RPMI7951 (cell line): ENCODE data around the gene CAAP1. TPM values are rescaled to one million over a fixed set of nuclear protein-coding genes. Genes with fewer than 3 reads are reported as not detected.
"Not testable (repeated sequence)": the region's sequence is repeated elsewhere in the genome, so short reads cannot be mapped to it uniquely, and the experiment has no call there.

ENCODE experiments used
- DNase-seq: peaks from one replicate; pipeline ENCODE4 v3.0.0-alpha.2; 2012; ENCODE audit warnings: low read depth
- total RNA-seq: library from RNA; depleted of rRNA; stranded (reverse); fragments of >200 nt; shearing (Covaris generic); gene quantifications from 2 replicates; pipeline ENCODE4 v1.2.3, GENCODE V29; 2014; rRNA removed

Gene CAAP1, protein sequence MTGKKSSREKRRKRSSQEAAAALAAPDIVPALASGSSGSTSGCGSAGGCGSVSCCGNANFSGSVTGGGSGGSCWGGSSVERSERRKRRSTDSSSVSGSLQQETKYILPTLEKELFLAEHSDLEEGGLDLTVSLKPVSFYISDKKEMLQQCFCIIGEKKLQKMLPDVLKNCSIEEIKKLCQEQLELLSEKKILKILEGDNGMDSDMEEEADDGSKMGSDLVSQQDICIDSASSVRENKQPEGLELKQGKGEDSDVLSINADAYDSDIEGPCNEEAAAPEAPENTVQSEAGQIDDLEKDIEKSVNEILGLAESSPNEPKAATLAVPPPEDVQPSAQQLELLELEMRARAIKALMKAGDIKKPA
- 17.6 and 19.2 TPM in 2 replicates for total RNA-seq

DNA sequence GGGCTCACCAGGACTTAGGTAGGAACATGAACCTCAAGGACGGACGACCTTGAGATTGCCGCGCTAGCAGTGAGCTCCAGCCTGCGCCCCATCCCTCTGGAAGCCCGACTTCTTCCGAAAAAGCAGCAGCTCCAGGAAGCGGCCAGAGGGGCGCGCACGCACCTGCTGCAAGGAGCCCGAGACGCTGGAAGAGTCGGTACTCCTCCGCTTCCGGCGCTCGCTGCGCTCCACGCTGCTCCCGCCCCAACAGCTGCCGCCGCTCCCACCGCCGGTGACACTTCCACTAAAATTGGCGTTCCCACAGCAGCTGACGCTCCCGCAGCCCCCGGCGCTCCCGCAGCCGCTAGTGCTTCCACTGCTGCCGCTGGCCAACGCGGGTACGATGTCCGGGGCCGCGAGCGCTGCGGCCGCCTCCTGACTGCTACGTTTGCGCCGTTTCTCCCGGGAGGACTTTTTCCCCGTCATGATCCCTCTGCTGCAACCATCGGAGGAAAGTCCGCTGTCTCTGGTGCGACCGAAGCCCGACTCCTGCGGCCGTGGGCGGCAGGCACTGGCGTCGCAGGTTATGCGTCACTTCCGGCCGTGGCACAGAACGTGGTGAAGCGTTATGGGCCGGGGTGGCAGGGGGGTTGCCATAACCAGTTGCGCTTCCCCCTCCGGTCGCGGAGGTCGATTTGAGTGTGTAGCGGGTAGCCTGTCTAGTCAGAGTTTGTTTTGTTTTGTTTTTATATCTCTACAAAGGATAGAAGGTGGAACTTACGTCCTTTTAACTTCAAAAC lies at the start of gene CAAP1:
CAAP1 (minus strand) TSS at position 552 of the 779 bp plus-strand sequence; CDS start at position 465, 87 bp downstream.
- peak; percentile 89 for DNase-seq

DNA sequence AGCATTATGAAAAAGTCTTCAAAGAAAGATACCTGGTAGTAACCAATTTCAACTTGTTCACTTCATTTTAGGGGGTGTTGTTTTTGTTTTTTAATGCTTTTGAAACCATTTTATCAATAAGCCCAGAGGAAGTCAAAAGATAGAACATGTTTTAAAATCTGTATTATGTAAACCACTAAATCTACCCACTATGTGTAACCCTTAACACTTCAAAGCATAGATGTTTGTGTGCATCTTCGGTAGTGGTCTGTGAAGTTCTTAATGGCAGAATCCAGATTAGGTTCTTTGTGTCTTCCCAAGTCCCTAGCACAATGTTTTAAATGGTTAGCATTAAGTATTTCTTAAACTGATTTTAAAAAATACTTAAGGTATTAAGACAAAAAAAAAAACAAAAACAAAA lies 48.2 kb upstream of the CAAP1 start:
- DNase-seq, result no peak

DNA sequence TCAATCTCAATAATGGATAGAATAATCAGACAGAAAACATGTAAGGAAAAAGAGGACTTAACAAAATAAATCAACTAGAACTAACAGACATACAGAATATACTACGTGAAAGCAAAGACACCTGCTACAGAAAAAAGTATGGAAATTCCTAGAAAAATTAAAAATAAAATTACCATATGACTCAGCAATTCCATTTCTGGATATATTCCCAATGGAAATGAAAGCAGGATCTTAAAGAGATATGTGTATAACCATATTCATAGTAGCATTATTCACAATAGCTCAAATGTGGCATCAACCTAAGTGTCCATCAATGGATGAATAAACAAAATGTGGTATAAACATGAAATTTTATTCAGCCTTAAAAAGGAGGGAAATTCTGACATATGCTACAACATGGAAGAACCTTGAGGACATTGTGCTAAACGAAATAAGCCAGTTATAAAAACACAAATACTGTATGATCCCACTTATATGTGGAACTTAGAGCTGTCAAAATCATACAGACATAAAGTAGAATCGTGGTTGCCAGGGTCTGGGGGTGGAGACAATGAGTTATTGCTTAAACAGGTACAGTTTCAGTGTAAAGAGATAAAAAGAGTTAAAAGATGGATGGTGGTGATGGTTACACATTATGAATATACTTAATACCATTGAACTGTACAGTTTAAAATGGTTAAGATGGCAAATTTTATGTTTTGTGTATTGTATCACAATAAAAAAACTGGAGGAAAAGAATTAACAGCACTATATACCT lies 47.5 kb upstream of the CAAP1 start:
- no peak for DNase-seq

DNA sequence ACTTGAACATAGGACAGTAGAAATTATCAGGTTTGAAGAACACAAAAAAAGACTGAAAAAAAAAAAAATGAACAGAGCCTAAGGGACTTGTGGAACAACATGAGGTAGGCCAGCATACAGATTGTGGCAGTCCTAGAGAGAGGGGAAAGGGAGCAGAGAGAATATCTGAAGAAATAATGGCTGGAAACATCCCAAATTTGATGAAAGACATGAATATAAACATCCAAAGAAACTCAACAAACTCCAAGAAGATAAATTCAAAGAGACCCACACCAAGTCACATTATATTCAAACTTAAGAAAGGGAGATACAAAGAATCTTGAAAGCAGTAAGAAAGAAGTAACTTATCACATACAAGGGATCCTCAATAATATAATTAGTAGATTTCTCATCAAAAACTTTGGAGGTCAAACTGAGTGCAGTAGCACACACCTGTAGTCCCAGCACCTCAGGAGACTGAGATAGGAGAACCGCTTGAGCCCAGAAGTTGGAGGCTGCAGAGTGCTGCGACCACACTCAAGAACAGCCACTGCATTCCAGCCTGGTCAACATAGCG lies 45.3 kb upstream of the CAAP1 start:
- no peak for DNase-seq

DNA sequence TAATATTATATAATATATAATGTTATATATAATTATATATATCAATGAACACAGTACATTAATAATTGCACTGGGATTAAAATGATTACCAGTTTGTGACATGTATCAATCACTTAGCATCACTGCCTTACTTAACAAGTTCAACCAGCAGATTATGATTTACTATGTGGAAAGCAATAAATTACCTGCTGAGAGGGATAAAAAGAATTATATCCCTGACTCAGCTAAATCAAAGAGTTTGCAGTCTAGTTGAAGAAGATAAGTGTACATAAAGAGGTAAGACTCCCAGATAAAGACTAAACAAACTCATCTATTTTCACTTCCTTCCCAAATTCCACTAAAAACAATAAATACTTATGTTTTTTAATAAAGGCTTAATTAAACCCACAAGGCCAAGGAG lies 43.2 kb upstream of the CAAP1 start:
- DNase-seq, result no peak

DNA sequence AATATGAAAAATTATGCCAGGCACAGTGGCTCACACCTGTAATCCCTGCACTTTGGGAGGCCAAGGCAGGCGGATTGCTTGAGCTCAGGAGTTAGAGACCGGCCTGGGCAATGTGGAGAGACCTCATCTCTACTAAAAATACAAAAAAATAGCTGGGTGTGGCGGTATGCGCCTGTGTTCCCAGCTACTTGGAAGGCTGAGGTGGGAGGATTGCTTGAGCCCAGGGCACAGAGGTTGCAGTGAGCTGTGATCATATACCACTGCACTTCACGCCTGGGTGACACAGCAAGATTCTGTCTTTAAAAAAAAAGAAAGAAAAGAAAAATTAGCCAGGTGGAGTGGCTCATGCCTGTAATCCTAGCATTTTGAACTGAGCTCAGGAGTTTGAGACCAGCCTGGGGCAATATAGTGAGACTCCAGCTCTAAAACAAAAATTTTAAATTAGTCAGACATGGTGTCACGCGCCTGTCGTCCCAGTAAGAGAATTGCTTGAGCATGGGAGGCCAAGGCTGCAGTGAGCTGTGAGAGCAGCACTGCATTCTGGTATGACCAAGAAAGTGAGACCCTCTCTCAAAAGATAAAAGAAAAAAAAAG lies 36.4 kb upstream of the CAAP1 start:
- DNase-seq, result no peak

DNA sequence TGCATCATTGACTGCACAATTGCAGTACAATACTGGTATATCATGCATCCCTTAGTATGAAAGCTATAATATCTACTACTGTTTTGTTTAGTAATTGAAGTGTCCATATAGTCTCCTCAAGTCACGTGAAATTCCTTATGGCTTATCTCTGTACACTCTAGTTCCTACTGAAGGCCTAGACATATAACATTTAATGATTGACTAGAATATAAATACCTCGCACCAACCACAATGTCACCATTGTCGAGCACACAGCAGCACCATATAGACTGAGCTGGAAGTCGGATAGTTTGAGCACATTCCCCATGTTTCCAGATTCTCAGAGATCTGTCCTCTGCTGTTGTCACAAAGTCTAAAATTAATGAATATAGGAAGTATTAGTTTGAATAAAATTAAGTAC lies 33.0 kb upstream of the CAAP1 start:
- DNase-seq, result no peak

DNA sequence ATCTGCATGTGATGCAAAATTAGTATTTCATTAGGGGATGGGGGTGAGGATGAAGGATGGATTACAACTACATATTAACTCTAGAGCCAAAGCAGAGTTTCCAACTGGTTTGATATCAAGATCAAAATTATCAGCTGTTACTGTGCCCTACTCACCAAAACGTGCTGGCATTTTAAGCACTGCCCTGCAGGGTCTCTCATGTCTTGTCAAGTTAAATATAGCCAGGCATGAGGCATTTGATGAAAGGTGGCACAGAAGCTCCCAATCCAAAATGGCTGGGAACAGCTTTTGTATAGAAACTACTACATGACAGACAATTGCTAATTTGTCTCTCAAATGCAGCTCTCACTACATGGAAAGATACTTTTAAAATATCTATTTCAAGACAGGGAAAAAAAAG lies 27.1 kb upstream of the CAAP1 start:
- DNase-seq, result no peak

DNA sequence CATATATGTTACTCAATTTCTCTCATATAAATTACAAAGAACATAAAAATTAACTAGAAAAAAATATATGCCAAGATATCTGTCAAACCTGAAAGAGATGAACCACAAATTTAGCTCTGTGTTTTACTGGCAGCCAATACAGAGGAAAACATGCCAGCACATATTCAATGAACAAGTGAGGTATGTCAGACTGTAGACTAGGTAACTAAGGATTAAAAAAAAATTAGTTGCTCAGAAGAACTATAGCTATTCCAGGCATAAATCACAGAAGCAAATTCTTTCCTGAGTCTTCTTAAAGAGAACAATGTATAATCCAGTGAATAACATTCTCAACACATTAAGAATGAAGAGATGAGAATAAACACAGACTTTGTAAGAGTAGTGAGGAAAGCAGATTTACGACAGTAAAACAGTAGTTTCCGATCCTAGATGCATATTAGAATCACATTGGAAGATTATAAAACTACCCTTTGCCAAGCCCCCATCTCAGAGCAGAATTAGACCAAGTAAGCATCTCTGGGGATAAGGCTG lies 20.6 kb upstream of the CAAP1 start:
- no peak for DNase-seq

DNA sequence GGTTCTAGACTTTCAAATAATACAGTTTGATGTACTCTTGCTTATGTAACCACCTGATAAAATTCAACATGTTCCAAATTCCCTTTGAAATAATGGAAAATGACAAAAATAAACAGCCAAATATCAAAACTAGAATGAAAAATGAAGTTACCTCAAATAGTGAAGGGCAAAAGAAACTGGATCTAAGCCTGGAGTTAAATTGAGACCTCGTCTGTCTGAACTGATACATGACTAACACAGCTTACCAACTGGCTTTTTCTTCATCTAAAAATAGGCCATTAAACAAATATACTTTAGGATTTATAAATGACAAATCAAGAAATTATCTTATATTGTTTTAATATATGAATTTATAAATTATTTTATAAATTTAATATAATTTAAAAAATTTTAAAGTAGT lies 12.1 kb upstream of the CAAP1 start:
- DNase-seq, result no peak

DNA sequence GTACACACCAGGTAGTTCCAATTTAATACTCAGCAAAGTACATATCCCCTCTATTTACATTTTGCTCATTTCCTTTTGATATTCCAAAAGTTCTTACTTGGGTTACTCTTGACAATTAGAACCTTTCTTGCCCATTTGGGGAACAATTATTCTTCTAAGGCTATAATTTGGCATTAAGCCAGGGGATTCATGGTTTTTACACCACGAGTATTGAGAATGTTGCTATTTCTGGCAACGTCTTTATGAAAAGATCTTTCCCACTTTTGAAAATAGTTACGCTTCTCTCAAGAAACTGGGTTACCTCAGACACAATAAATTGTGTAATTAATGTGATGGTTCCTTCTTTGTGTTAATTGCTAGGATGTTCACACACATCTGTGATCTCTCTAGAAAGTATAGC lies 11.5 kb upstream of the CAAP1 start:
- no peak for DNase-seq

DNA sequence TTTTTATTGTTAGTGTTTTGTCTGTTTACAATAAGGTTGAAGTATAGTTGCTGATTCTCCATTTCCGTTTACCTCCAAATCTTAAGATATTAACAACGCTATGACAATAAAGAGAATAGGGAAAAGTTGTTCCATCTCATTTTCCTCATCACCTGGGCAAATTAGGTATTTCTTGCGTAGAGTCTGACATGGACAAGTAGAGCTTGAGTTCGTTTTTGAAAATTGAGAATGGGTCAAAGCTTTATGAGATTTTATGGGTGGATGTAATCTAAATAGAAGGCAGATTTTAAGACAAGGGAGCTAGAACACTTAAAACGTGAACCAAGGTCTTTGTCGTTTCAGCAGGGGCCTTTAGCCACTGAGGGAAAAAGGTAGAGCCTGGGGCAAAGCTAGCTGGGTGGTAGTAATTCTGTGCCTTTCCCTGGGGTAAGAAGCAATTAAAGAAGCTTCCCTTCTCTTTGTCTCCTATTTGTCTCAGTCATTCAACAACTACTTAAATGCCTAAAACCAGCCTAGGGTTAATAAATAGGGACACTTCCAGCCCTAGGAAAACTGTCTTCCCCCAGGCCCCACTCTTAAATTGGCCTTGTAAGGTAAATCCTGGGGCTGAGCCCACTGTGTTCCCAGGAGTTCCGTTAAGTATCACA lies 551 bp upstream of the CAAP1 start:
- DNase-seq, result no peak

DNA sequence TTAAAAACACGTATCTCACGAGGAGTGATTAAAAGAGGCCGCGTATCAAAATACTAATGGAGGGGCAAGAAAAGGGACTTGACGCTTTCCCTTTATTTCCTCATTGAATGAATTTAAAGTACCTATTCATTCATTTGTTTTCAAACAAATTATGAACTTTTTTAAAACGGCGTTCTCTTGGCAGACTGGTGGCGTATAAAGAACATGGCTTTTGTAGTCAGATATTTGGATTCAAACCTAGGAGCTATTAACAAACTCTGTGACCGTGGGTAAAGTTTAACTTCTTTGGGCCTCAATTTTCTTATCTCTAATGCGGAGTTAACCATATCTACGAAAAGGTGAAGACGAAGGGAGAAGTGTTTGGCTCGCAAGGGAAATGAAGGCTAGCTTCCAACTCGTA lies 876 bp downstream of the CAAP1 start:
- DNase-seq, result no peak

DNA sequence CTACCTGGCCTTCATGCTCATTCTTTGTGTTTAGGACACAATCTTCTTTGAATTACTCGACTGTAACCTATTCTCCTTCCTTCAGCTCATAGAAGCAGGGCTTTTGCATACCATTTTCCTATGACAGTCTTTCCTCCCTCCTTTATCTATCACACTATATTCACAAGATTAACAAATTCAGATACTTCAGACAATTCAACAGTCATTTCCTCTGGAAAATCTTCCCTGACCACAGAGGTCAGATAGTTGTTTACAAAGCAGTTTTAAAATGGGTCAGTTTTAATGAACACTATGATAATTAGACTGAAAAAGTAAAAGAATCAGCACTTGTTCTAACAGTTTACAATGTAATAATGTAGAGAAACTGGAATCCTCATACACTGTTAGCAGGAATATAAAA lies 4.3 kb downstream of the CAAP1 start:
- DNase-seq, result no peak

DNA sequence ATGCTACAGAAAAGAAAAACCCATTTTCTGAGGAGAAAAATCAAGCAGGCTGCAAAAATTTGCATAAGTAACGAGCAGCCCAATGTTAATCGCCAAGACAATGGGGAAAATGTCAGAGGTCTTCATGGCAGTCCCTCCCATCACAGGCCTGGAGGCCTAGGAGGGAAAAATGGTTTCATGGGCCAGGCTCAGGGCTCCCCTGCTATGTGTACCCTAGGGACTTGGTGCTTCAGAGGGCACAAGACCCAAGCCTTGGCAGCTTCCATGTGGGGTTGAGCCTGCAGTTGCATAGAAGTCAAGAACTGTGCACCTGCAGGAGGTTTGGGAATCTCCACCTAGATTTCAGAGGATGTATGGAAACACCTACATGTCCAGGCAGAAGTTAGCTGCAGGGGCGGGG lies 10.4 kb downstream of the CAAP1 start:
- no peak for DNase-seq

DNA sequence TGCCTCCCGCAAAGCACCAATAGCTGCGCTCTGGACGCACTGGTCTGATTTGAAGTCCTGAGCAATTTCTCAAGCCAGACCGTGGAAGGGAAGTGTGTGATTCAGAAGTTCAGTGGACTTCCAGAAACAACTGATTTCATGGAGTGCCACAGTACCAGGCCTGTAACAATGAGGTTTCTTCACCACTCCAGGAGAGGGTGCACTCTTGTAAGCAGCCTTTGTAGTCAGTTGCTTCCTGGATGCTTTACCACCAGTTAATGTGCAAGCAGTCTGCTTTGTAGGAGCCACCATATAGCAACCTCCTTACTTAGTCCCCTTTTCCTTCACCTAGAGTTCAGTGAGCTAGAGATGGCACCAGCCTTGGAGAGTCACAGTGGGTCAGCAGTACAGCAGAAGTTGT lies 12.3 kb downstream of the CAAP1 start:
- no peak for DNase-seq

DNA sequence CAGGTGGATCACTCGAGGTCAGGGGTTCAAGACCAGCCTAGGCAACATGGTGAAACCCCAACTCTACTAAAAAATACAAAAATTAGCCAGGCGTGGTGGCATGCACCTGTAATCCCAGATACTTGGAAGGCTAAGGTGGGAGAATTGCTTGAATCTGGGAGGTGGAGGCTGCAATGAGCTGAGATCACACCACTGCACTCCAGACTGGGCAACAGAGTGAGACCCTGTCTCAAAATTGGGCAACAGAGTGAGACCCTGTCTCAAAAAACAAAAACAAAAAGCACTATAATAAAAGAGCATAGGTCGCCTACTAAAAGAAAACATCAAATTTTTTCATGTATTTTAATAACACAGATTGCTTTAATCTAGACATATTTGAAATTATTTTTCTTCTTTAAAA lies 17.4 kb downstream of the CAAP1 start:
- DNase-seq, result not testable (repeated sequence)

DNA sequence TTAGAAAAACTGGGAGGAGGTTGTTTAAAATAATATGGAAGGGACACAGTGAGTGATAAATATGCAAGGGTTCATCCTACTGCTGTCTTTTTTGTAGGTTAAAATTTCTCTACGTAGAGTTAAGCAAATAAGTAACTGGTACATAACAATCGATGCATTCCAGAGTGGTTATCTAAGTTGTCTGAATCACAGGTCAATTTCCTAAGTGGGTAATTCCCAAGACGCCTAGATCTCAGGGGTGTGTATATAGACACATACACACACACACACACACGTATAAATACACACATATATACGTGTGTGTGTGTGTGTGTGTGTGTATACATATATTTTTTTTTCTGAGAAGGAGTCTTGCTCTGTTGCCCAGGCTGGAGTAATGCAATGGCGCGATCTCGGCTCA lies 22.3 kb downstream of the CAAP1 start:
- no peak for DNase-seq

DNA sequence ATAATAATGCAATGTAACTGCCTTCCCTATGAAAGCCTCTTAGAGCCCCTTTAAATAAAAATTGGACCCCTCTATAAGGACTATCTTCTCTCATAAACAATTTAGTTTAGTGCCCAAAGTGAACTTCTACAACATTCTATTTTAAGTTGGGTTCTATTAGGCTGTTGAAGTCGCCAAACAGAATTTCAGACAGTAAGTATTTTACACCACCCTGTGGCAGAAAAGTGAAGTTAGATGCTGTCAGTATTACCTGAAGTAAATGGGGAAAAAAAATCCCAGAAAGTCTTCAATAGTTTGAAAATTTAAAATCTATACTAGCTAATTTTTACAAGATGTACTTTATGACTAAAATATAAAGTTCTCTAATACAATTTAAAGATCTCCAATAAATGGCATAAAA lies 29.5 kb downstream of the CAAP1 start:
- peak; percentile 4 for DNase-seq

DNA sequence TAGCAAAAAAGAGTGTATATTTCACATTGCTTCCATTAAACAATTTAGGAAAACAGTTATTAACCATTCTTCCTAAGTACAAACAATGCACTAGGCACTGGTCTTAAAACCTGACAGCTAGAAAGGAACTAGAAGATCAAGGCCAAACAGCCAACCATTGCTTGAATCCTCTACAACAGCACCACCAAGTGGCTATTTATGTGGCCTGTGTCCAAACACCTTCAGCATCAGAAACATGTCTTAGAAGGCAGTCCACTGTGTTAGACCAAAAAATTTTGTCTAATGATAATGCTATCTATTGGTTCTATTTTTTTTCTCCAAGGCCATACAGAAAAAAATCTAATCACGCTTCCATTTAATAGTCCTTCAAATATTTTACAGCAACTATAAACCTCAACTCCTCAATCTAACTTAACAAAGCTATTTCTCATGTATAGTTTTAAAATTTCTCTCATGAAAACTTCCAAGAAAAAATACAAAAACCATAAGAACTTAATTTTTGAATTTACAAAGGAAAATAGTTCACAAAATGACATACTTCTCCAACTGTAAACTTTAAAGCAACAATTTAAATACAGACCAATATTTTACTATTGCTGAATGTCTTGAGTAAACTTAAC lies 36.1 kb downstream of the CAAP1 start:
- DNase-seq, result peak; percentile 56

DNA sequence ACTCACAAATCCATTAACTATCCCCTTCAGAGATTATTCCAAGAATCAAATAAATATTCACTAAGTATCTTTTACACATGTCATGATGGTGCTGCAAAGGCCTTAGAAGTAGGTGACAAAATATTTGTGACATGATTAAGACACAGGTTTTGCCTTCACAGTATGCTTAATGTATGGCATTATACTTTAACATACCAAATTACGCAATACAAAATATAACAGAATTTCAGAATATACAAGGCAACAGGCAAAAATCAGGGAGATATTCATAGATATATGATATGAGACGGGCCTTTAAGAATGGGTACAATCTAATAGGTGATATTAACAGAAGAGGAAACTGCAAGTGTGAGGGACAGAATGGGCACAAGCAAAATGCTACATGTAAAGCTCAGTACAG lies 41.6 kb downstream of the CAAP1 start:
- no peak for DNase-seq
